MCF 10A (cell line): ENCODE measurements around the gene DYSF. TPM values are rescaled to one million over a fixed set of nuclear protein-coding genes. Genes with fewer than 3 reads are reported as not detected.

Experiments
- BruUV-seq: library from RNA; stranded (reverse); fragments of 400-500 nt; replicated peaks from 2 replicates; lab custom pipeline; 2021; lab: Mats Ljungman, UMichigan
- CTCF ChIA-PET: fragments of 300-600 bp; sonication (Branson Sonifier 250); formaldehyde crosslinking; extraction: SDS; loops from one replicate; lab custom pipeline; 2021; ENCODE audit warnings: antibody characterized with exemption, inconsistent platforms; lab: Yijun Ruan, JAX
- POLR2A ChIA-PET: fragments of 300-600, 350-650 bp; sonication (Branson Sonifier 250); formaldehyde crosslinking; extraction: SDS; loops from one replicate; lab custom pipeline; 2020; ENCODE audit warnings: antibody characterized with exemption, inconsistent platforms; lab: Yijun Ruan, JAX
- DNase-seq: peaks from one replicate; pipeline ENCODE4 v3.0.0-alpha.2; 2018; ENCODE audit not compliant: unreplicated experiment
- H3K27ac Mint-ChIP-seq: one replicate; pipeline ENCODE4 v1.8.0; 2022; ENCODE audit warnings: mild to moderate bottlenecking, low read depth, mixed read lengths; ENCODE audit not compliant: unreplicated experiment
- H3K27me3 Mint-ChIP-seq: one replicate; pipeline ENCODE4 v1.8.0; 2022; ENCODE audit warnings: mixed read lengths; ENCODE audit not compliant: insufficient read depth, unreplicated experiment
- H3K36me3 Mint-ChIP-seq: one replicate; pipeline ENCODE4 v1.8.0; 2022; ENCODE audit warnings: mild to moderate bottlenecking, moderate library complexity, mixed read lengths; ENCODE audit not compliant: insufficient read depth, unreplicated experiment
- H3K4me1 Mint-ChIP-seq: one replicate; pipeline ENCODE4 v1.8.0; 2022; ENCODE audit warnings: mixed read lengths; ENCODE audit not compliant: insufficient read depth, unreplicated experiment
- H3K4me3 Mint-ChIP-seq: one replicate; pipeline ENCODE4 v1.8.0; 2022; ENCODE audit warnings: mild to moderate bottlenecking, moderate library complexity, mixed read lengths; ENCODE audit not compliant: unreplicated experiment
- H3K9me3 Mint-ChIP-seq: one replicate; pipeline ENCODE4 v1.8.0; 2022; ENCODE audit warnings: mixed read lengths; ENCODE audit not compliant: unreplicated experiment
- intact Hi-C: fragments of 100-400 bp; cut with micrococcal nuclease; formaldehyde crosslinking; loops from 2 replicates; pipeline ENCODE4 v1.14.1; 2022
- total RNA-seq: library from RNA; stranded (reverse); gene quantifications from 2 replicates; pipeline ENCODE4 v1.2.3, GENCODE V29; 2022
- TF ChIP-seq, protein P1 (sequence below): fragments of 200-600 bp; IDR thresholded peaks from one replicate; pipeline ENCODE4 v1.8.0; 2022; ENCODE audit warnings: antibody characterized with exemption, mild to moderate bottlenecking; ENCODE audit not compliant: unreplicated experiment

The DYSF gene
- total RNA-seq, 1 experiment from 2014 or later = 2.0 TPM

DNA sequence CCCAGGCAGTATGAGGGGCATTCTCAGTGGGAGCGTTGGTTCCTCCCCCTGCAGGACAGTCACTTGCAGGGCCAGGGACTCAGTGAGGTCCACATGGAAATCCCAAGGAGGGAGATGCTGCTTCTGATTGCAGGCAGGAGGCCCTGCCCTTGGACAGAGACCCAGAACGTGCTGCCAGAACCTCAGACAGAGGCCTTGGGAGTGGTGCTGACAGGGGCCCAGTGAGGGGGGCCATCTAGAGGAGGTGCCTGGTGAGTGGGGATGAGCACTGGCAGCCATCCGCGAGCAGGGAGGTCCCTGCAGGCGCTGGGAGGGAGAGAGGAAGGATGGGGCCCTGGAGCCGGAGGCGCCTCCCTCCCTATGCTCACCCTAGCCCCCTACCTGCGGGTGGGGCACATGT is 133.1 kb downstream of the DYSF start:
- ChIA-PET CTCF (interaction anchor here (0.6 kb wide), 1 partner anchor 27 kb away, joined by 4 read pairs; no protein-coding TSS in a partner anchor), POLR2A (no interaction called here)
- H3K27ac Mint-ChIP-seq = no peak overlapping the region
- TF ChIP-seq, protein P1, sequence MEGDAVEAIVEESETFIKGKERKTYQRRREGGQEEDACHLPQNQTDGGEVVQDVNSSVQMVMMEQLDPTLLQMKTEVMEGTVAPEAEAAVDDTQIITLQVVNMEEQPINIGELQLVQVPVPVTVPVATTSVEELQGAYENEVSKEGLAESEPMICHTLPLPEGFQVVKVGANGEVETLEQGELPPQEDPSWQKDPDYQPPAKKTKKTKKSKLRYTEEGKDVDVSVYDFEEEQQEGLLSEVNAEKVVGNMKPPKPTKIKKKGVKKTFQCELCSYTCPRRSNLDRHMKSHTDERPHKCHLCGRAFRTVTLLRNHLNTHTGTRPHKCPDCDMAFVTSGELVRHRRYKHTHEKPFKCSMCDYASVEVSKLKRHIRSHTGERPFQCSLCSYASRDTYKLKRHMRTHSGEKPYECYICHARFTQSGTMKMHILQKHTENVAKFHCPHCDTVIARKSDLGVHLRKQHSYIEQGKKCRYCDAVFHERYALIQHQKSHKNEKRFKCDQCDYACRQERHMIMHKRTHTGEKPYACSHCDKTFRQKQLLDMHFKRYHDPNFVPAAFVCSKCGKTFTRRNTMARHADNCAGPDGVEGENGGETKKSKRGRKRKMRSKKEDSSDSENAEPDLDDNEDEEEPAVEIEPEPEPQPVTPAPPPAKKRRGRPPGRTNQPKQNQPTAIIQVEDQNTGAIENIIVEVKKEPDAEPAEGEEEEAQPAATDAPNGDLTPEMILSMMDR = no peak
- no peaks in the 10 kb centered on the region for H3K27me3 Mint-ChIP-seq
- no peaks in the 10 kb centered on the region for H3K4me1 Mint-ChIP-seq
- H3K4me3 Mint-ChIP-seq = no peak overlapping the region
- BruUV-seq = no TSS peak
- H3K36me3 Mint-ChIP-seq = peaks cover 5% of the 10 kb centered on the region
- DNase-seq = no peak
- H3K9me3 Mint-ChIP-seq = no peaks in the 10 kb centered on the region
- intact Hi-C loops = no loop called here

DNA sequence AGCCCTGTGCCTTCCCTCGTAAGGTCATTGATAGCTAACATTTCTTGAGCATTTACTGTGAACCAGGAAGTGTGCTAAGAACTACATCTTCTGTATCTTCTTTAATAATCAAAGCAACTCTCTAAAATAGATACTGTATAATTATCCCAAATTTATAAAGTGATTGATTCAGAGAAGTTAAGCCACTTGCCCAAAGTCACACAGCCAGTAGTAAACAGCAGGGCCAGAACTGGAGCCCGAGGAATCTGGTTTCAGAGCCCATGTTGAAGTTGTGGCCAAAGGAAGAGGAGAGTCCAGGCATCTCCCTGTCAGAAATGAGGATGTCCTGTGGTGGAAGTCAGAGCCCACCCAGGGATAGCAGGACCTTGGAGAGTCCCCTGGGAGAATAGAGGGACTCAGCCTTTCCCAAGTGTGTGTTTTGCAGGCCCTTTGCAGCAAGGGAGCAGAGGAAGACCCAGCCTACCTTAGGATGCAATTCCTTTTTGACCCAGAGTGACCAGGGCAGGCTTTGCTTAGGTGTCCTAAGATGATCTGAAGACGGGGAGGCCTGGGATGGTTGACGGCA is 134.2 kb downstream of the DYSF start:
- no peaks in the 10 kb centered on the region for H3K27me3 Mint-ChIP-seq
- H3K36me3 Mint-ChIP-seq = peaks cover 5% of the 10 kb centered on the region
- BruUV-seq = no TSS peak

DNA sequence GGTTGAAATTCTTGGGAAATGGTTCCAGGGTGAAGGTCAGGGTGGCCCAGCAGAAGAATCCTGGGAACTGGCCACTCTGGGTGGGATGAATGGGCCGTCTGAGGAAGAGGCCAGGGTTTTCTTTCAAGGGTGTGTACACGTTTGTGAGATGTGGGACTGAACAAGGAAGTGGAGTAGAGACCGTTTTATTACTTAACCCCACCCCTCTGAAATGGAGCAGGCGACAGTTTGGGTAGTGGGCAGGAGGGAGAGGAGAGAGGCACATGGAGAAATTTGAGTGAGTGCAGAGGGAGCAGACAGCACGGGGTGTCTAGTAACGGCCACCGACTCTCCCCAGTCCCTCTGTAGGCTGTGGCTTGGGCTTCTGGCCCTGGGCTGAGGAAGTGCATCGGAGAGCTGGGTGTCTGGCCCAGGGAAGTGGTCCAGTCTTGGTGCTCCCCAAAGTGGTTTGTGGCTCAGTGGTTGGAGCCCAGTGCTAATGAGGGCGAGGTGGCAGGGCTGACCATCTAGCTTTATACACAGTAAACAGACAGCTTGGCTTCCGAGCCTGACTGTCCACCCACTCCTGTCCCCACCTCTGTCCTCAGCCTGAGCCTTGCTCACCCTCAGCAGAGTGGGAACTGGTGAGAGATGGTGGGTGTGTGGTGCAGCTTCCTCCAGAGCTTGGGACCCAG is 135.3 kb downstream of the DYSF start:
- ChIA-PET POLR2A (interaction anchor here (0.7 kb wide), 1 partner anchor 23 kb away, joined by 3 read pairs; no protein-coding TSS in a partner anchor), CTCF (interaction anchor here (0.6 to 0.7 kb wide), 2 partner anchors 503 to 1012 kb away, joined by 3 read pairs; no protein-coding TSS in a partner anchor)
- no peak for DNase-seq
- Mint-ChIP-seq H3K4me3 (no peak overlapping the region), H3K9me3 (no peaks in the 10 kb centered on the region), H3K27me3 (no peaks in the 10 kb centered on the region), H3K27ac (no peak overlapping the region), H3K36me3 (peaks cover 5% of the 10 kb centered on the region), H3K4me1 (no peaks in the 10 kb centered on the region)
- TF ChIP-seq, protein P1 = no peak
- intact Hi-C loops = no loop called here
- no TSS peak for BruUV-seq

More for the DNA sequence above, 134.2 kb downstream of the DYSF start:
- CTCF ChIA-PET = no interaction called here
- Mint-ChIP-seq H3K4me3 (no peak overlapping the region), H3K27ac (no peak overlapping the region), H3K4me1 (no peaks in the 10 kb centered on the region), H3K9me3 (no peaks in the 10 kb centered on the region)
- intact Hi-C loops = no loop called here
- TF ChIP-seq, protein P1 = no peak
- POLR2A ChIA-PET = no interaction called here
- no peak for DNase-seq

DNA sequence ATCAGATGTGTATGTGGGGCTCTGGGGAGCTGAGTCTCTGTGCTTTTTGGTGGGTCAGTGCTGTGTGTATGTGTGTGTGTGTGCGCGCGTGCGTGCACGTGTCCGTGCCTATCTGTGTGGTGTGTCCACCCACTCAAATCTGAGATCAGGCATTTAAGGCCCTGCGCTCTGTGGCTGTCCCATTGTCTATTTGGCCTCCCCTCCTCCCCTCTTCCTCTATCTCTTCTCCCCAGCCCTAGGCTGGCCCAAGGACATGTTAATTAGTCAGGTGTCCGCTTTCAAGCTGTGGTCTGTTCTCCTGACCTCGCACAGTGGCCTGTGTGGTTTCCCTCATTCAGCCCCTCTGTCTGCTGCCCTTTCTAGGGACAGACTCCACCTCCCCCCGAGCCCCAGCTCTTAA is 136.4 kb downstream of the DYSF start:
- no peak for DNase-seq
- peaks cover 2% of the 10 kb centered on the region for H3K36me3 Mint-ChIP-seq
- TF ChIP-seq, protein P1 = no peak
- no peak overlapping the region for H3K4me3 Mint-ChIP-seq
- H3K27ac Mint-ChIP-seq = no peak overlapping the region
- no TSS peak for BruUV-seq
- ChIA-PET POLR2A (interaction anchor here (0.6 kb wide), 1 partner anchor 160 kb away, joined by 3 read pairs; no protein-coding TSS in a partner anchor), CTCF (interaction anchor here (0.7 kb wide), 1 partner anchor 20 kb away, joined by 3 read pairs; no protein-coding TSS in a partner anchor)
- intact Hi-C loops = no loop called here
- H3K4me1 Mint-ChIP-seq = no peaks in the 10 kb centered on the region
- H3K27me3 Mint-ChIP-seq = no peaks in the 10 kb centered on the region
- H3K9me3 Mint-ChIP-seq = no peaks in the 10 kb centered on the region
